T47D (cell line): Measurements from ENCODE around the gene PRDM4.

Experiments
- DNase-seq, 2 experiments: peaks; one replicate each; pipeline versions ENCODE4 v3.0.0 to v3.0.0-alpha.2; 2011 to 2012; ENCODE audit warnings: low read depth in 1 of 2, low spot score in 1 of 2
- JUND ChIP-seq: IDR thresholded peaks from 2 replicates; pipeline ENCODE4 v1.6.1; 2012; ENCODE audit warnings: low read depth
- in situ Hi-C: cut with HindIII; loops from 2 replicates; pipeline ENCODE4 v1.10.0; 2016; ENCODE audit warnings: low sequenced_read_pairs, low pct_unique_long_range_greater_than_20kb

The PRDM4 gene

GRCh38 chr12:107760809-107761501 lies at the start of gene PRDM4:
TSS of gene PRDM4 (minus strand) at chr12:107761137. CDS start at chr12:107760515, 622 bp downstream.
- in situ Hi-C loops, result no loop called here
- TF ChIP-seq JUND, result no peak
- peak; percentile 97 to 100 for DNase-seq

GRCh38 chr12:107807471-107808150 lies 46.7 kb upstream of the PRDM4 start:
- in situ Hi-C loops, result no loop called here
- no peak for TF ChIP-seq JUND
- DNase-seq, result no peak

- no peak for DNase-seq
- TF ChIP-seq JUND, result no peak
- in situ Hi-C loops, result no loop called here
These were observed 44.7 kb upstream of the PRDM4 start for GRCh38 chr12:107805488-107806180.

GRCh38 chr12:107803092-107803491 lies 42.2 kb upstream of the PRDM4 start:
- DNase-seq, result no peak
- in situ Hi-C loops, result no loop called here
- TF ChIP-seq JUND, result no peak

GRCh38 chr12:107801150-107801549 lies 40.2 kb upstream of the PRDM4 start:
- DNase-seq, result no peak
- no peak for TF ChIP-seq JUND
- in situ Hi-C loops, result no loop called here

- no peak for TF ChIP-seq JUND
- in situ Hi-C loops, result no loop called here
- no peak for DNase-seq
These were observed 37.6 kb upstream of the PRDM4 start for GRCh38 chr12:107798580-107798979.

GRCh38 chr12:107794451-107794850 lies 33.5 kb upstream of the PRDM4 start:
- no peak for DNase-seq
- in situ Hi-C loops, result no loop called here

GRCh38 chr12:107791465-107792089 lies 30.6 kb upstream of the PRDM4 start:
- DNase-seq, result no peak
- TF ChIP-seq JUND, result no peak
- in situ Hi-C loops, result no loop called here

More at GRCh38 chr12:107794451-107794850, 33.5 kb upstream of the PRDM4 start:
- TF ChIP-seq JUND, result no peak

GRCh38 chr12:107788690-107789458 lies 27.9 kb upstream of the PRDM4 start:
- in situ Hi-C loops, result no loop called here
- no peak for TF ChIP-seq JUND
- no peak for DNase-seq

GRCh38 chr12:107788281-107788680 lies 27.3 kb upstream of the PRDM4 start:
- in situ Hi-C loops, result no loop called here

GRCh38 chr12:107783406-107784376 lies 22.8 kb upstream of the PRDM4 start:
- DNase-seq, result no peak
- no peak for TF ChIP-seq JUND
- in situ Hi-C loops, result no loop called here

More at GRCh38 chr12:107788281-107788680, 27.3 kb upstream of the PRDM4 start:
- TF ChIP-seq JUND, result no peak
- DNase-seq, result no peak
